GM23248 (cell line): ENCODE measurements around the gene TDRD15. TPM values are rescaled to one million over a fixed set of nuclear protein-coding genes. Genes with fewer than 3 reads are reported as not detected.
"Not testable (repeated sequence)": the region's sequence is repeated elsewhere in the genome, so short reads cannot be mapped to it uniquely, and the experiment has no call there.

ENCODE experiments used
- DNase-seq: peaks from one replicate; pipeline ENCODE4 v3.0.0-alpha.2; 2015
- H2AFZ ChIP-seq: fragments of 200-600 bp; sonication (generic); 2 replicates; pipeline ENCODE4 v1.6.1; 2016; ENCODE audit warnings: antibody characterized with exemption
- H3F3A ChIP-seq: fragments of 200-600 bp; sonication (generic); 2 replicates; pipeline ENCODE4 v1.6.1; 2016; ENCODE audit warnings: mild to moderate bottlenecking, antibody characterized with exemption, mixed run types; ENCODE audit not compliant: insufficient read depth
- H3K27ac ChIP-seq: fragments of 200-600 bp; sonication (generic); 2 replicates; pipeline ENCODE4 v1.5.1; 2016; ENCODE audit warnings: mild to moderate bottlenecking
- H3K27me3 ChIP-seq: fragments of 200-600 bp; sonication (generic); replicated peaks from 2 replicates; pipeline ENCODE4 v1.6.1; 2016; ENCODE audit warnings: mild to moderate bottlenecking; ENCODE audit not compliant: insufficient read depth
- H3K36me3 ChIP-seq: fragments of 200-600 bp; sonication (generic); 2 replicates; pipeline ENCODE4 v1.6.1; 2016; ENCODE audit warnings: low read depth, mild to moderate bottlenecking
- H3K4me1 ChIP-seq: fragments of 200-600 bp; sonication (generic); 2 replicates; pipeline ENCODE4 v1.6.1; 2016; ENCODE audit warnings: mild to moderate bottlenecking; ENCODE audit not compliant: insufficient read depth
- H3K4me2 ChIP-seq: fragments of 200-600 bp; sonication (generic); one replicate; pipeline ENCODE4 v1.6.1; 2016; ENCODE audit warnings: mild to moderate bottlenecking; ENCODE audit not compliant: unreplicated experiment
- H3K4me3 ChIP-seq: fragments of 200-600 bp; sonication (generic); 2 replicates; pipeline ENCODE4 v1.5.1; 2016; ENCODE audit warnings: mild to moderate bottlenecking
- H3K79me2 ChIP-seq: fragments of 200-600 bp; sonication (generic); 2 replicates; pipeline ENCODE4 v1.6.1; 2016; ENCODE audit warnings: mild to moderate bottlenecking; ENCODE audit not compliant: insufficient read depth
- H3K9ac ChIP-seq: fragments of 200-600 bp; sonication (generic); 2 replicates; pipeline ENCODE4 v1.6.1; 2016; ENCODE audit warnings: mild to moderate bottlenecking
- H3K9me2 ChIP-seq: fragments of 200-600 bp; sonication (generic); 2 replicates; pipeline ENCODE4 v1.6.1; 2016; ENCODE audit warnings: mixed run types, mild to moderate bottlenecking, moderate library complexity; ENCODE audit not compliant: insufficient read depth
- H3K9me3 ChIP-seq: fragments of 200-600 bp; sonication (generic); one replicate; pipeline ENCODE4 v1.6.1; 2017; ENCODE audit warnings: low read depth
- H4K20me1 ChIP-seq: fragments of 200-600 bp; sonication (generic); 2 replicates; pipeline ENCODE4 v1.6.0; 2016; ENCODE audit not compliant: insufficient read depth
- EZH2 ChIP-seq: fragments of 200-600 bp; sonication (generic); IDR thresholded peaks from 2 replicates; pipeline ENCODE4 v1.6.1; 2018; ENCODE audit warnings: antibody characterized with exemption, mild to moderate bottlenecking; ENCODE audit not compliant: insufficient read depth, poor library complexity, severe bottlenecking
- EZH2phosphoT487 ChIP-seq: fragments of 200-600 bp; sonication (generic); IDR thresholded peaks from 2 replicates; pipeline ENCODE4 v1.6.1; 2018; ENCODE audit warnings: antibody characterized with exemption, moderate library complexity, mild to moderate bottlenecking, low read depth; ENCODE audit not compliant: insufficient read depth
- WGBS, 2 experiments: methylation state at CpG; one replicate each; pipeline ENCODE4 v1.1.6; 2015 to 2017; ENCODE audit warnings: low lambda C conversion rate in 2 of 2, low coverage in 1 of 2; ENCODE audit errors: missing lambda C conversion rate in 2 of 2; 5-methylcytosine and 5-hydroxymethylcytosine counted together
- in situ Hi-C: fragments of 300-500 bp; cut with MboI; formaldehyde crosslinking; loops from 2 replicates; pipeline ENCODE4 v1.15.0; 2020
- polyA plus RNA-seq: library from polyadenylated mRNA; unstranded; fragments of >200 nt; fragmentation: Nextera tagmentation; extraction: Ambion mirVana; gene quantifications from 2 replicates; pipeline ENCODE4 v1.2.1, GENCODE V29; 2016
- total RNA-seq: library from RNA; depleted of rRNA; stranded (reverse); fragments of >200 nt; shearing (Covaris generic); gene quantifications from 2 replicates; pipeline ENCODE4 v1.2.3, GENCODE V29; 2014

The TDRD15 gene
- total and polyA plus RNA-seq, 2 experiments from 2014 or later: not detected

DNA sequence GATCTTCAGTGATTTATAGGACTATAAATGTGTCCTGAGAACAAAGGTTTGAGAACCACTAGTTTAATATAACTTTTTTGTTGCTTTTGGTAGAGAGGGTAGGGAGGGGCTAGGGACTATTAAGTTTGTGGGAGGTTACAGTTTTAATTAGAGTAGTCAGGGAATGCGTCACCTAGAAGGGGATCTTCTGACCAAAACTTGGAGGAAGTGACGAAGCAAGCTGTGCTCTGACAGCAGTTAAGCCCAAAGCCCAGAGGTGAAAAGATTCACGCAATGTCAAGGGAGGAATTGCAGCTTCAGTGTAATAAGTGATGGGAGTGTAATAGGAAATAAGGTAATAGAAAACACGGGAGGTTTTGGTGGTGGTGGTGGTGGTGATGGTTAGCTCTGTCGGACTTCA lies 8.1 kb downstream of the TDRD15 start:
- no peak for TF ChIP-seq EZH2
- TF ChIP-seq EZH2phosphoT487: no peak
- WGBS, 2 experiments: 15 to 17% methylated on average over 5 of the region's 5 CpGs
- Histone ChIP-seq H4K20me1 (no peaks in the 10 kb centered on the region), H3K79me2 (no peaks in the 10 kb centered on the region), H2AFZ (no peak overlapping the region), H3K36me3 (no peaks in the 10 kb centered on the region), H3K4me1 (no peaks in the 10 kb centered on the region), H3K9ac (no peak overlapping the region), H3K9me3 (no peaks in the 10 kb centered on the region), H3K9me2 (no peaks in the 10 kb centered on the region), H3K4me3 (no peak overlapping the region), H3K27ac (no peak overlapping the region), H3K4me2 (no peak overlapping the region), H3F3A (no peaks in the 10 kb centered on the region), H3K27me3 (no peaks in the 10 kb centered on the region)
- in situ Hi-C loops: no loop called here
- no peak for DNase-seq

DNA sequence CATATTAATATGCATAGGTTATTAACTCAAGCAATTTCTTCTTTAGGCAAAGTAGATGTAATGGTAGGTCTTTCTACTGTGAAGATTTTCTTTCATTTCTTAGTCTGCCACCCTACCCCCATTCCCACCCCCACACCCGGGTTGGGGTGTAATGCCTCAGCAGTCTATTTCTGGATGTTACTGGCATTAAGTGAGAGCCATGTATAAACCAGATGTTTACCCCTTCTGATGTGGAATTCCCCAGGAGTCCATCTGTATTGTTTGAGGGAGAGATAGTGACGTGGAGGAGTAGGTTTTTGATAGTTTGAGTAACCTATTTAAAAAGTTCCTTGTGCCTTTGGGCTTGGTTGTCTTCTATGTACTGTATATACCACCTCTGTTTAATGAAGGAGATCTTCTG lies 11.8 kb downstream of the TDRD15 start:
- no peak for TF ChIP-seq EZH2
- TF ChIP-seq EZH2phosphoT487: no peak
- no peaks in the 10 kb centered on the region for H3K4me1 ChIP-seq
- no peak overlapping the region for H2AFZ ChIP-seq
- H3K27ac ChIP-seq: no peak overlapping the region
- H3K9me2 ChIP-seq: no peaks in the 10 kb centered on the region
- no peak for DNase-seq
- no peak overlapping the region for H3K4me2 ChIP-seq
- 0 to 7% methylated on average over 2 of the region's 2 CpGs for WGBS, 2 experiments
- no peaks in the 10 kb centered on the region for H4K20me1 ChIP-seq
- no peaks in the 10 kb centered on the region for H3K9me3 ChIP-seq
- H3F3A ChIP-seq: no peaks in the 10 kb centered on the region
- no peaks in the 10 kb centered on the region for H3K27me3 ChIP-seq
- in situ Hi-C loops: no loop called here
- H3K4me3 ChIP-seq: no peak overlapping the region
- H3K36me3 ChIP-seq: no peaks in the 10 kb centered on the region
- no peaks in the 10 kb centered on the region for H3K79me2 ChIP-seq
- H3K9ac ChIP-seq: no peak overlapping the region

DNA sequence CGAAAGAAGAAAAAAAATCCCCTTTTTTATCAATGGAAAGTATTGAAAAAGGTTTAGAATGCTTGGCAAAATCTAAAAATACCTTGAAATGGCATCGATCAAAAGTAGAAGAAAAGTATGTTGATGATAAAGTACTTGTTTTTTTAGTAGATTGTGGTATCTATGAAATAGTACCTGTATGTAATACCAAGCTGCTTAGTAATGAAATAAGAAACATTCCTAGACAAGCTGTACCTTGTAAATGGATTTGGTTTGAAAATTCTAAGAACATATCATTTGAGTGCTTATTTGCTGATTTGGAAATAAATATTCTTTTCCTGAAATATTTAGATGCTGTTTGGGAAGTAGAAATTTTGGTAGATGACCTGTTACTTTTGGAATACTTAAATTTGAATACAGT lies 18.4 kb downstream of the TDRD15 start:
- no peaks in the 10 kb centered on the region for H3F3A ChIP-seq
- WGBS, 2 experiments: 6 to 8% methylated on average over 2 of the region's 2 CpGs
- H3K4me1 ChIP-seq: no peaks in the 10 kb centered on the region

DNA sequence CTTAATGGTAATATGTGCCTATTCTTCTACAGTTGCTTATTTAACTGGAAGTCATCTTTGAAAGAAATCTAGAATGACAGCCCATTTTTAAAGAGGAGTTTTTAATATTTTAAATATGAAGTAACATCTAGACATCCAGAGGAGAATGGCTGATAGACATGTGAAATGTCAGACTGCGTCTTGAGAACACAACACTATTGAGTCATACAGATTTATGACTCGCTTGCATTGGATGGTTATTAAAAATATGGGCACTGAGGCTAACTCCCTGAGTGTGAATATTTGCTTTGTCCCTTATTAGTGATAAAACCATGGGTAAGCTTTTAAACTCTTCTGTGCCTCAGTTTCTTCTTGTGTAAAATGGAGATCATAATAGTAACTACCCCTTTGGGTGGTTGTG lies 22.9 kb downstream of the TDRD15 start:
- H3K4me2 ChIP-seq: no peak overlapping the region
- H3K27ac ChIP-seq: no peak overlapping the region
- no peaks in the 10 kb centered on the region for H3K79me2 ChIP-seq
- no peaks in the 10 kb centered on the region for H3K4me1 ChIP-seq
- no peak overlapping the region for H3K9ac ChIP-seq
- no peaks in the 10 kb centered on the region for H3F3A ChIP-seq
- H3K9me2 ChIP-seq: no peaks in the 10 kb centered on the region
- no peak overlapping the region for H2AFZ ChIP-seq
- no peaks in the 10 kb centered on the region for H3K27me3 ChIP-seq
- H3K9me3 ChIP-seq: no peaks in the 10 kb centered on the region
- no peak for DNase-seq
- no peaks in the 10 kb centered on the region for H3K36me3 ChIP-seq
- no peak overlapping the region for H3K4me3 ChIP-seq
- no peaks in the 10 kb centered on the region for H4K20me1 ChIP-seq
- TF ChIP-seq EZH2 (no peak), EZH2phosphoT487 (no peak)
- 30 to 32% methylated on average over 2 of the region's 2 CpGs for WGBS, 2 experiments
- in situ Hi-C loops: no loop called here

More for the DNA sequence above, 18.4 kb downstream of the TDRD15 start:
- Histone ChIP-seq H3K36me3 (no peaks in the 10 kb centered on the region), H3K4me2 (no peak overlapping the region), H3K27me3 (no peaks in the 10 kb centered on the region), H3K9me2 (no peaks in the 10 kb centered on the region), H3K9me3 (no peaks in the 10 kb centered on the region), H3K9ac (no peak overlapping the region), H3K79me2 (no peaks in the 10 kb centered on the region), H2AFZ (no peak overlapping the region), H3K27ac (no peak overlapping the region), H4K20me1 (no peaks in the 10 kb centered on the region), H3K4me3 (no peak overlapping the region)
- no peak for DNase-seq
- no peak for TF ChIP-seq EZH2phosphoT487
- TF ChIP-seq EZH2: no peak
- in situ Hi-C loops: no loop called here

DNA sequence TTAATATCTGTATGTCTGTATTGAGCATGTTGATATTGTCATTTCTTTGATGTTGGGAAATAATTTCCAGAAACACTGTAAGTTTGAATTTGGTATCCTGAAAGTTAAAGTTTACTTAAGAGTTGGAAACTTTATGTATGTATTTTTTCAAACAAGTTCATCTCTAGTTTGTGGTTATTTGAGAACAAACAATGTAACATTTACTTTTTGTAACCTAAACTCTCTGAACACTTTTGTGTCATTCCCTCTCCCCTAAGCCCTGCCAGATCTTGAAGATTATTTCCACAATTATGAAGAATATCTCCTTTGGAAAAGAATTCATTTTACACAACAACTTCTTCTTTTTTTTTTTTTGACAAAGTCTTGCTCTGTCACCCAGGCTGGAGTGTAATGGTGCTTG lies 24.9 kb downstream of the TDRD15 start:
- in situ Hi-C loops: no loop called here
- H3K9ac ChIP-seq: no peak overlapping the region
- H2AFZ ChIP-seq: no peak overlapping the region
- H3F3A ChIP-seq: no peaks in the 10 kb centered on the region
- no peaks in the 10 kb centered on the region for H3K36me3 ChIP-seq
- no peak overlapping the region for H3K27ac ChIP-seq
- H4K20me1 ChIP-seq: no peaks in the 10 kb centered on the region
- no peaks in the 10 kb centered on the region for H3K4me1 ChIP-seq
- DNase-seq: no peak
- no peaks in the 10 kb centered on the region for H3K27me3 ChIP-seq
- H3K9me2 ChIP-seq: no peaks in the 10 kb centered on the region
- TF ChIP-seq EZH2phosphoT487 (no peak), EZH2 (no peak)
- no peaks in the 10 kb centered on the region for H3K79me2 ChIP-seq
- no peak overlapping the region for H3K4me3 ChIP-seq
- no peak overlapping the region for H3K4me2 ChIP-seq
- H3K9me3 ChIP-seq: no peaks in the 10 kb centered on the region

DNA sequence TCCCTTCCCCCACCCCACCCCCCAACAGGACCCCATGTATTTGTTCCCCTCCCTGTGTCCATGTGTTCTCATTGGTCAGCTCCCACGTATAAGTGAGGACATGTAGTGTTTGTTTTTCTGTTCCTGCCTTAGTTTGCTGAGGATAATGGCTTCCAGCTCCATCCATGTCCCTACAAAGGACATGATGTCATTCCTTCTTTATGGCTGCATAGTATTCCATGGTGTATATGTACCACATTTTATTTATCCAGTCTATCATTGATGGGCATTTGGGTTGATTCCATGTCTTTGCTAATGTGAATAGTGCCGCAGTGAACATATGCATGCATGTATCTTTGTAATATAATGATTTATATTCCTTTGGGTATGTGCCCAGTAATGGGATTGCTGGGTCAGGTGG lies 27.5 kb downstream of the TDRD15 start:
- H3K4me1 ChIP-seq, H3K27me3 ChIP-seq, H3K9me2 ChIP-seq, in situ Hi-C loops, H3K36me3 ChIP-seq, H3K27ac ChIP-seq, H2AFZ ChIP-seq, H3K9me3 ChIP-seq, DNase-seq, H3K4me2 ChIP-seq, H3F3A ChIP-seq, H3K4me3 ChIP-seq, H3K79me2 ChIP-seq, H4K20me1 ChIP-seq, H3K9ac ChIP-seq: not testable (repeated sequence)
- 17 to 24% methylated on average over 2 of the region's 2 CpGs for WGBS, 2 experiments
